Mammary epithelial cell (primary cell): Measurements from ENCODE around the gene ERGIC1.

Source experiments
- EZH2 ChIP-seq: IDR thresholded peaks from 2 replicates; pipeline ENCODE4 v1.6.1; 2012; ENCODE audit warnings: low read length, inconsistent platforms, borderline replicate concordance
- TF ChIP-seq, protein P1 (sequence below), 2 donors: IDR thresholded peaks in 1 of 2; conservative IDR thresholded peaks in 1 of 2; 2 replicates each; pipeline ENCODE4 v1.5.1; 2011 to 2012; ENCODE audit warnings: inconsistent platforms in 2 of 2, low read length in 2 of 2, mild to moderate bottlenecking in 2 of 2, control low read depth in 1 of 2, low read depth in 1 of 2; ENCODE audit not compliant: insufficient read depth in 1 of 2; ENCODE audit errors: extremely low read depth in 1 of 2

DNA sequence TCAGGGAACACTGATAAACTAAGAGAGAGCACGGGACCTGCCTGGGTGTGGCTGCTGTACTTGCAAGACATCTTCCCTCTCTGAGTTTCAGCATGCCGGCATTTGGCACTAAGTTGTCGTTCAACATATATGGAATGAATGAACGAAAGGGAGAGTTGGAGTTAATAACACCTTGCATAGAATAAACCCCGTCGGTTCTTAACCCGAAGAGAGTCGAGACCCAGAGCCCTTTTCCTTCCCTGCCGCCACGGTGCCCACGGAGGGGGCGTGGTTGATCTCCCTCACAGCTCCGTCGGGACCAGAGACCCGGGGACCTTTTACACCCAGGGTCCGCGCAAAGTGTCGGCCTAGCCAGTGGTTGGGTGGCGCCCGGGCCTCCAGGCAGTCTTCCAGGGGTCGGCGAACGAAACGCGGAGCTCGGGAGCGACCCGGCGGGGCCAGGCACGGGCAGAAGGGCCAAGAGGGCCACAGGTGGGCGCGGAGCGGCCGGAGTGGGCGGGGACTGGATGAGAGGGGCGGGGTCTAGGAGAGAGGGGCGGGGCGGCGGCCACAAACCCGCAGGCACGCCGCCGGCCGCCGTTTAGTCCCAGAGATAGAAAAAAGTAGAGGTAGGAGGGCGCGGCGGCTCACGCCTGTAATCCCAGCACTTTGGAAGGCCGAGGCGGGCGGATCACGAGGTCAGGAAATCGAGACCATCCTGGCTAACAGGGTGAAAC is 124.4 kb downstream of the ERGIC1 start:
- no peak for TF ChIP-seq EZH2
- TF ChIP-seq, protein P1, sequence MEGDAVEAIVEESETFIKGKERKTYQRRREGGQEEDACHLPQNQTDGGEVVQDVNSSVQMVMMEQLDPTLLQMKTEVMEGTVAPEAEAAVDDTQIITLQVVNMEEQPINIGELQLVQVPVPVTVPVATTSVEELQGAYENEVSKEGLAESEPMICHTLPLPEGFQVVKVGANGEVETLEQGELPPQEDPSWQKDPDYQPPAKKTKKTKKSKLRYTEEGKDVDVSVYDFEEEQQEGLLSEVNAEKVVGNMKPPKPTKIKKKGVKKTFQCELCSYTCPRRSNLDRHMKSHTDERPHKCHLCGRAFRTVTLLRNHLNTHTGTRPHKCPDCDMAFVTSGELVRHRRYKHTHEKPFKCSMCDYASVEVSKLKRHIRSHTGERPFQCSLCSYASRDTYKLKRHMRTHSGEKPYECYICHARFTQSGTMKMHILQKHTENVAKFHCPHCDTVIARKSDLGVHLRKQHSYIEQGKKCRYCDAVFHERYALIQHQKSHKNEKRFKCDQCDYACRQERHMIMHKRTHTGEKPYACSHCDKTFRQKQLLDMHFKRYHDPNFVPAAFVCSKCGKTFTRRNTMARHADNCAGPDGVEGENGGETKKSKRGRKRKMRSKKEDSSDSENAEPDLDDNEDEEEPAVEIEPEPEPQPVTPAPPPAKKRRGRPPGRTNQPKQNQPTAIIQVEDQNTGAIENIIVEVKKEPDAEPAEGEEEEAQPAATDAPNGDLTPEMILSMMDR (conservative IDR thresholded peaks at IDR 0.05 in 1 of 2, IDR thresholded peaks at IDR 0.05 in 1 of 2; ENCODE audit: extremely low read depth in 1 of 2, insufficient read depth in 1 of 2, low read depth in 1 of 2, low read length in 2 of 2): no peak
